ENCODE results near the gene SINHCAF.

The SINHCAF gene

GRCh38 chr12:31309279-31309678 is 16.7 kb downstream of the SINHCAF start:
- TF ChIP-seq CTCF (IDR thresholded peaks at IDR 0.05) = no peak

- TF ChIP-seq CTCF (IDR thresholded peaks at IDR 0.05) = no peak
Measured at GRCh38 chr12:31308116-31308515, 17.8 kb downstream of the SINHCAF start.

GRCh38 chr12:31306866-31307265 is 19.1 kb downstream of the SINHCAF start:
- TF ChIP-seq CTCF (IDR thresholded peaks at IDR 0.05) = no peak

- no peak for TF ChIP-seq CTCF (IDR thresholded peaks at IDR 0.05)
Measured at GRCh38 chr12:31303466-31303865, 22.5 kb downstream of the SINHCAF start.

- no peak for TF ChIP-seq CTCF (IDR thresholded peaks at IDR 0.05)
Measured at GRCh38 chr12:31301311-31301710, 24.6 kb downstream of the SINHCAF start.

- no peak for TF ChIP-seq CTCF (IDR thresholded peaks at IDR 0.05)
Measured at GRCh38 chr12:31300783-31301182, 25.2 kb downstream of the SINHCAF start.

GRCh38 chr12:31300341-31300740 is 25.6 kb downstream of the SINHCAF start:
- TF ChIP-seq CTCF (IDR thresholded peaks at IDR 0.05) = no peak

- no peak for TF ChIP-seq CTCF (IDR thresholded peaks at IDR 0.05)
Measured at GRCh38 chr12:31298922-31299321, 27.0 kb downstream of the SINHCAF start.
